WTC11 (cell line): ENCODE measurements around the gene R3HDM1.

Experiments used
- ATF6 ChIP-seq: sonication (generic); formaldehyde crosslinking; IDR thresholded peaks from 2 replicates; pipeline ENCODE4 v1.8.1; 2023; ENCODE audit warnings: mild to moderate bottlenecking, missing genetic modification reagents
- SMAD3 ChIP-seq: sonication (generic); formaldehyde crosslinking; IDR thresholded peaks from 2 replicates; pipeline ENCODE4 v1.8.0; 2022; ENCODE audit warnings: missing genetic modification reagents, mild to moderate bottlenecking, borderline replicate concordance
- TEAD1 ChIP-seq: sonication (generic); formaldehyde crosslinking; IDR thresholded peaks from 2 replicates; pipeline ENCODE4 v1.8.0; 2022; ENCODE audit warnings: mild to moderate bottlenecking, missing genetic modification reagents
- TF ChIP-seq, protein P1 (sequence below): fragments of 200-600 bp; IDR thresholded peaks from 2 replicates; pipeline ENCODE4 v1.8.0; 2022; ENCODE audit warnings: antibody characterized with exemption
- TF ChIP-seq, protein P2 (sequence below): sonication (generic); formaldehyde crosslinking; IDR thresholded peaks from 2 replicates; pipeline ENCODE4 v1.8.1; 2022; ENCODE audit warnings: low read depth, missing genetic modification reagents, borderline replicate concordance
- TF ChIP-seq, protein P3 (sequence below): sonication (generic); formaldehyde crosslinking; conservative IDR thresholded peaks from 2 replicates; pipeline ENCODE4 v1.8.1; 2022; ENCODE audit warnings: mild to moderate bottlenecking, missing genetic modification reagents

- TF ChIP-seq, protein P1, sequence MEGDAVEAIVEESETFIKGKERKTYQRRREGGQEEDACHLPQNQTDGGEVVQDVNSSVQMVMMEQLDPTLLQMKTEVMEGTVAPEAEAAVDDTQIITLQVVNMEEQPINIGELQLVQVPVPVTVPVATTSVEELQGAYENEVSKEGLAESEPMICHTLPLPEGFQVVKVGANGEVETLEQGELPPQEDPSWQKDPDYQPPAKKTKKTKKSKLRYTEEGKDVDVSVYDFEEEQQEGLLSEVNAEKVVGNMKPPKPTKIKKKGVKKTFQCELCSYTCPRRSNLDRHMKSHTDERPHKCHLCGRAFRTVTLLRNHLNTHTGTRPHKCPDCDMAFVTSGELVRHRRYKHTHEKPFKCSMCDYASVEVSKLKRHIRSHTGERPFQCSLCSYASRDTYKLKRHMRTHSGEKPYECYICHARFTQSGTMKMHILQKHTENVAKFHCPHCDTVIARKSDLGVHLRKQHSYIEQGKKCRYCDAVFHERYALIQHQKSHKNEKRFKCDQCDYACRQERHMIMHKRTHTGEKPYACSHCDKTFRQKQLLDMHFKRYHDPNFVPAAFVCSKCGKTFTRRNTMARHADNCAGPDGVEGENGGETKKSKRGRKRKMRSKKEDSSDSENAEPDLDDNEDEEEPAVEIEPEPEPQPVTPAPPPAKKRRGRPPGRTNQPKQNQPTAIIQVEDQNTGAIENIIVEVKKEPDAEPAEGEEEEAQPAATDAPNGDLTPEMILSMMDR: no peak
- TF ChIP-seq SMAD3 (CRISPR knock-in tag) (no peak), TEAD1 (CRISPR knock-in tag) (no peak), ATF6 (CRISPR knock-in tag) (no peak)
- TF ChIP-seq, protein P2, sequence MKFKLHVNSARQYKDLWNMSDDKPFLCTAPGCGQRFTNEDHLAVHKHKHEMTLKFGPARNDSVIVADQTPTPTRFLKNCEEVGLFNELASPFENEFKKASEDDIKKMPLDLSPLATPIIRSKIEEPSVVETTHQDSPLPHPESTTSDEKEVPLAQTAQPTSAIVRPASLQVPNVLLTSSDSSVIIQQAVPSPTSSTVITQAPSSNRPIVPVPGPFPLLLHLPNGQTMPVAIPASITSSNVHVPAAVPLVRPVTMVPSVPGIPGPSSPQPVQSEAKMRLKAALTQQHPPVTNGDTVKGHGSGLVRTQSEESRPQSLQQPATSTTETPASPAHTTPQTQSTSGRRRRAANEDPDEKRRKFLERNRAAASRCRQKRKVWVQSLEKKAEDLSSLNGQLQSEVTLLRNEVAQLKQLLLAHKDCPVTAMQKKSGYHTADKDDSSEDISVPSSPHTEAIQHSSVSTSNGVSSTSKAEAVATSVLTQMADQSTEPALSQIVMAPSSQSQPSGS (CRISPR knock-in tag): no peak
- TF ChIP-seq, protein P3, sequence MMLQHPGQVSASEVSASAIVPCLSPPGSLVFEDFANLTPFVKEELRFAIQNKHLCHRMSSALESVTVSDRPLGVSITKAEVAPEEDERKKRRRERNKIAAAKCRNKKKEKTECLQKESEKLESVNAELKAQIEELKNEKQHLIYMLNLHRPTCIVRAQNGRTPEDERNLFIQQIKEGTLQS (CRISPR knock-in tag): no peak
Observed at GRCh38 chr2:135676031-135676430, 144.7 kb downstream of the R3HDM1 start.
